Coronary artery (tissue), 2 donors: ENCODE measurements around the gene ERN1.
A peak's percentile ranks its signal among the peaks of the same experiment; 100 is the strongest.
"Not testable (repeated sequence)": the region's sequence is repeated elsewhere in the genome, so short reads cannot be mapped to it uniquely, and the experiment has no call there.

Experiments used
- DNase-seq: peaks from one replicate; pipeline ENCODE4 v3.0.0-alpha.2; 2017; ENCODE audit warnings: low spot score
- H3K27ac ChIP-seq, 2 donors: fragments of 200-600 bp; sonication (generic); one replicate each; pipeline ENCODE4 v1.5.1; 2016 to 2019
- H3K4me3 ChIP-seq: fragments of 200-600 bp; sonication (generic); 2 replicates; pipeline ENCODE4 v1.5.1; 2016; ENCODE audit warnings: mild to moderate bottlenecking, moderate library complexity
- CTCF ChIP-seq: fragments of 200-600 bp; sonication (generic); IDR thresholded peaks from one replicate; pipeline ENCODE4 v1.5.1; 2019; ENCODE audit warnings: antibody characterized with exemption

ERN1 gene

GRCh38 chr17:64173646-64174045 lies 43.7 kb upstream of the ERN1 start:
- DNase-seq: no peak
- Histone ChIP-seq H3K4me3 (no peak overlapping the region), H3K27ac (peak overlapping the region; percentile 83 to 85)
- TF ChIP-seq CTCF: no peak

GRCh38 chr17:64172510-64172909 lies 42.6 kb upstream of the ERN1 start:
- TF ChIP-seq CTCF: no peak
- peak overlapping the region in 1 of 2 donors; percentile 45 for H3K27ac ChIP-seq
- no peak overlapping the region for H3K4me3 ChIP-seq
- DNase-seq: no peak

DNA sequence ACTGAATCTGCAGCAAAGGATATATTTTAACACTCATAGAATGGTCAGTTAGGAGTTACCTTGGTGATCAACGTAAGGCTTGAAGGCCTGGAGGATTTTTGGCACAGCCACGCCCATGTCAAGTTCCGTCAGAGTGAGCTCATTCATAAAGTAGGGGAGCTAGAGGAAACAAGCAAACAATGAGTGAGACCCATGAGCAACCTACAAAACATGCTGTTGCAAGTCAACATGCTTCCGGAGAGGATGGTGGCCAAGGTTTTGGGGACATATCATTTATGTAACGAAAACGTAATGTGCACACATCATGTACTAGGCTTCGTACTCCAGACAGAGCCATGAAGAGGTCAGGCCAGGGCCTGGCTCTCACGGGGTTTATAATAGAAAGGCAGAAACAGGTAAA lies 41.1 kb upstream of the ERN1 start:
- DNase-seq: peak; percentile 29
- H3K27ac ChIP-seq: peak overlapping the region in 1 of 2 donors; percentile 6
- no peak overlapping the region for H3K4me3 ChIP-seq
- no peak for TF ChIP-seq CTCF

- H3K27ac ChIP-seq: no peak overlapping the region
- DNase-seq: peak; percentile 64
Measured at GRCh38 chr17:64170286-64170685, 40.3 kb upstream of the ERN1 start.

DNA sequence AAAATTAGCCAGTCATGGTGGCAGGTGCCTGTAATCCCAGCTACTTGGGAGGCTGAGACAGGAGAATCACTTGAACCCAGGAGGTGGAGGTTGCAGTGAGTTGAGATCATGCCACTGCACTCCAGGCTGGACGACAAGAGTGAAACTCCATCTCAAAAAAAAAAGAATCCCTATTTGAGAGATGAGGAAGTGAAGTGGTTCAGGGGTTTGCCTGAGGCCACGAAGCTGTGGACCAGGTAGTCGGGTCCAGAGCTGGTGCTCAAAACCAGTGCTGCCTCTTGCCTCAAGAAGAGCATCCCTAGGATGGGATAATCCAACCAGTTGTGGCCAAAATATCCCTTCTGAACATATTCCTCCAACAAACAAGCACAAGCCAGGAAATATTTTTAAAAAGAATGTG lies 37.7 kb upstream of the ERN1 start:
- H3K4me3 ChIP-seq, H3K27ac ChIP-seq, DNase-seq: not testable (repeated sequence)

More at GRCh38 chr17:64170286-64170685, 40.3 kb upstream of the ERN1 start:
- no peak for TF ChIP-seq CTCF
- H3K4me3 ChIP-seq: no peak overlapping the region

GRCh38 chr17:64166876-64167275 lies 36.9 kb upstream of the ERN1 start:
- TF ChIP-seq CTCF: no peak
- Histone ChIP-seq H3K4me3 (no peak overlapping the region), H3K27ac (no peak overlapping the region)
- DNase-seq: no peak

GRCh38 chr17:64165347-64165746 lies 35.4 kb upstream of the ERN1 start:
- no peak for TF ChIP-seq CTCF
- Histone ChIP-seq H3K27ac (peak overlapping the region in 1 of 2 donors; percentile 50), H3K4me3 (no peak overlapping the region)
- DNase-seq: peak; percentile 12
